Gastroesophageal sphincter (tissue), 3 donors: ENCODE data around the gene MYPN.

Experiments
- CTCF ChIP-seq, 4 experiments: fragments of 200-600 bp in 2 of 4; fragments of 450-650 bp in 2 of 4; sonication (generic) in 1 of 4; IDR thresholded peaks; one replicate each; pipeline ENCODE4 v1.5.1; 2017 to 2019; ENCODE audit warnings: antibody characterized with exemption in 4 of 4, mild to moderate bottlenecking in 2 of 4, moderate library complexity in 2 of 4
- EP300 ChIP-seq: sonication (generic); formaldehyde crosslinking; IDR thresholded peaks from one replicate; pipeline ENCODE4 v1.6.1; 2017; ENCODE audit warnings: antibody characterized with exemption, mild to moderate bottlenecking

- no peak for TF ChIP-seq CTCF (IDR thresholded peaks at IDR 0.05)
- no peak for TF ChIP-seq EP300
Measured at GRCh38 chr10:68111584-68111983, 2.3 kb downstream of the MYPN start.
